Stomach (tissue), 9 donors: ENCODE data around the gene SP110. TPM values are rescaled to one million over a fixed set of nuclear protein-coding genes. Genes with fewer than 3 reads are reported as not detected.

Experiments used
- DNase-seq, 2 donors: peaks; one replicate each; pipeline versions ENCODE4 v3.0.0 to v3.0.0-alpha.2; 2013 to 2019
- H3K27ac ChIP-seq, 5 donors: fragments of 200-600 bp in 4 of 5; sonication (generic) in 4 of 5; one replicate each; pipeline ENCODE4 v1.5.1; 2013 to 2019; ENCODE audit warnings: mild to moderate bottlenecking in 1 of 5, moderate library complexity in 1 of 5
- H3K27me3 ChIP-seq, 3 donors: fragments of 200-600 bp; sonication (generic); one replicate each; pipeline ENCODE4 v1.5.1; 2017 to 2019; ENCODE audit warnings: mixed run types in 1 of 3
- H3K36me3 ChIP-seq, 4 donors: fragments of 200-600 bp; sonication (generic); 1 replicate in 3 of 4; 2 replicates in 1 of 4; pipeline ENCODE4 v1.5.1; 2016 to 2019
- H3K4me1 ChIP-seq, 4 donors: fragments of 200-600 bp; sonication (generic); one replicate each; pipeline ENCODE4 v1.5.1; 2016 to 2019
- H3K4me3 ChIP-seq, 4 donors: fragments of 200-600 bp; sonication (generic) in 3 of 4; one replicate each; pipeline ENCODE4 v1.5.1; 2016 to 2019; ENCODE audit warnings: mild to moderate bottlenecking in 1 of 4
- H3K9me3 ChIP-seq, 4 donors: fragments of 200-600 bp; sonication (generic); one replicate each; pipeline ENCODE4 v1.5.1; 2016 to 2019
- EP300 ChIP-seq: sonication (generic); formaldehyde crosslinking; IDR thresholded peaks from one replicate; pipeline ENCODE4 v1.6.1; 2017; ENCODE audit warnings: antibody characterized with exemption
- POLR2A ChIP-seq, 4 donors: fragments of 450-650 bp; IDR thresholded peaks; one replicate each; pipeline ENCODE4 v1.6.1; 2016; ENCODE audit warnings: antibody characterized with exemption in 4 of 4, control low read depth in 2 of 4, mild to moderate bottlenecking in 1 of 4, moderate library complexity in 1 of 4
- POLR2AphosphoS5 ChIP-seq, 3 donors: sonication (generic); formaldehyde crosslinking; IDR thresholded peaks; one replicate each; pipeline ENCODE4 v1.6.1; 2016; ENCODE audit warnings: antibody characterized with exemption in 3 of 3
- WGBS, 5 donors: extraction: QIAGEN DNeasy Blood & Tissue Kit in 3 of 5; methylation state at CpG; one replicate each; pipeline versions ENCODE4 v1.1.5 to v1.1.7; 2013 to 2018; 5-methylcytosine and 5-hydroxymethylcytosine counted together
- intact Hi-C: fragments of 100-400 bp; cut with DNase I; formaldehyde crosslinking; loops from one replicate; pipeline ENCODE4 v1.15.1; 2023; ENCODE audit warnings: low total_unique reads
- polyA plus RNA-seq, 3 donors: library from polyadenylated mRNA; stranded (reverse); fragments of 200-250 nt; gene quantifications; one replicate each; pipeline ENCODE4 v1.2.3, GENCODE V29; 2013
- total RNA-seq, 5 donors: library from RNA; depleted of rRNA; stranded (reverse); fragments of >200 nt; gene quantifications; one replicate each; pipeline versions ENCODE4 v1.1.0 to v1.2.3, GENCODE V29; 2014 to 2016
- TF ChIP-seq, protein P1 (sequence below), 7 experiments: fragments of 450-650 bp in 4 of 7; fragments of 200-600 bp in 3 of 7; sonication (generic) in 3 of 7; IDR thresholded peaks; one replicate each; pipeline ENCODE4 v1.5.1; 2016 to 2019; ENCODE audit warnings: antibody characterized with exemption in 7 of 7, control low read depth in 2 of 7, mild to moderate bottlenecking in 1 of 7
- donor health status: healthy with polysubstance abuse.
- donor health status: Bipolar disorder and iron deficiency.
- donor health status: healthy.

The SP110 gene
- total and polyA plus RNA-seq, 8 donors = 4.6 to 40.4 (median 14.1) TPM

- intact Hi-C loops = no loop called here
- no peaks in the 10 kb centered on the region for H3K36me3 ChIP-seq
- peaks cover 0 to 15% (median 0%) of the 10 kb centered on the region in 4 donors for H3K9me3 ChIP-seq
- TF ChIP-seq, protein P1, sequence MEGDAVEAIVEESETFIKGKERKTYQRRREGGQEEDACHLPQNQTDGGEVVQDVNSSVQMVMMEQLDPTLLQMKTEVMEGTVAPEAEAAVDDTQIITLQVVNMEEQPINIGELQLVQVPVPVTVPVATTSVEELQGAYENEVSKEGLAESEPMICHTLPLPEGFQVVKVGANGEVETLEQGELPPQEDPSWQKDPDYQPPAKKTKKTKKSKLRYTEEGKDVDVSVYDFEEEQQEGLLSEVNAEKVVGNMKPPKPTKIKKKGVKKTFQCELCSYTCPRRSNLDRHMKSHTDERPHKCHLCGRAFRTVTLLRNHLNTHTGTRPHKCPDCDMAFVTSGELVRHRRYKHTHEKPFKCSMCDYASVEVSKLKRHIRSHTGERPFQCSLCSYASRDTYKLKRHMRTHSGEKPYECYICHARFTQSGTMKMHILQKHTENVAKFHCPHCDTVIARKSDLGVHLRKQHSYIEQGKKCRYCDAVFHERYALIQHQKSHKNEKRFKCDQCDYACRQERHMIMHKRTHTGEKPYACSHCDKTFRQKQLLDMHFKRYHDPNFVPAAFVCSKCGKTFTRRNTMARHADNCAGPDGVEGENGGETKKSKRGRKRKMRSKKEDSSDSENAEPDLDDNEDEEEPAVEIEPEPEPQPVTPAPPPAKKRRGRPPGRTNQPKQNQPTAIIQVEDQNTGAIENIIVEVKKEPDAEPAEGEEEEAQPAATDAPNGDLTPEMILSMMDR (IDR thresholded peaks at IDR 0.05) = no peak
- TF ChIP-seq EP300 (no peak), POLR2A (IDR thresholded peaks at IDR 0.05) (no peak), POLR2AphosphoS5 (IDR thresholded peaks at IDR 0.05) (no peak)
- DNase-seq = no peak
- no peaks in the 10 kb centered on the region for H3K4me1 ChIP-seq
- no peak overlapping the region for H3K4me3 ChIP-seq
- 50 to 55% (median 52%) methylated on average over 4 of the region's 4 CpGs for WGBS, 5 donors
- no peaks in the 10 kb centered on the region for H3K27me3 ChIP-seq
- H3K27ac ChIP-seq = no peak overlapping the region
Observed at GRCh38 chr2:230135130-230135525, 84.7 kb downstream of the SP110 start.

- WGBS, 5 donors = 59 to 76% (median 63%) methylated on average over 1 of the region's 1 CpG
- peak in 1 of 2 donors; percentile 24 for DNase-seq
- Histone ChIP-seq H3K4me1 (no peaks in the 10 kb centered on the region), H3K27ac (no peak overlapping the region), H3K4me3 (no peak overlapping the region), H3K9me3 (peaks cover 0 to 15% (median 0%) of the 10 kb centered on the region in 4 donors), H3K27me3 (no peaks in the 10 kb centered on the region), H3K36me3 (no peaks in the 10 kb centered on the region)
- TF ChIP-seq POLR2AphosphoS5 (IDR thresholded peaks at IDR 0.05) (no peak), POLR2A (IDR thresholded peaks at IDR 0.05) (no peak), EP300 (no peak)
- TF ChIP-seq, protein P1 (IDR thresholded peaks at IDR 0.05) = no peak
- intact Hi-C loops = no loop called here
Observed at GRCh38 chr2:230134496-230135129, 85.2 kb downstream of the SP110 start.

DNA sequence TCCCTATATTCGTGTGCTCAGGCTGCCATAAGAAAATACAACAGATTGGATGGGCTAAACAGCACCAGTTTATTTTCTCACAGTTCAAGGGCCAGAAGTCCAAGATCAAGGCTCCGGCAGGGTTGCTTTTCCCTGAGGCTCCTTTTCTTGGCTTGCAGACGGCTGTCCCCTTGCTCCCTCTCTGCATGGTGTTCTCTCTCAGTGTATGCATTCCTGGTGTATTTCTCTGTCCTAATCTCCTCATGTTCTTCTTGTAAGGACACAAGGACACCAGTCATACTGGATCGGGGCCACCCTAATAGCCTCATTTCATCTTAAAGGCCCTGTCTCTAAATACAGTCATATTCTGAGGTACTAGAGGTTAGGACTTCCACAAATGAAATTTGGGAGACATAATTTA, 88.4 kb downstream of the SP110 start:
- no peak for DNase-seq
- peaks cover 0 to 8% (median 0%) of the 10 kb centered on the region in 4 donors for H3K4me1 ChIP-seq
- H3K9me3 ChIP-seq = peaks cover 0 to 15% (median 0%) of the 10 kb centered on the region in 4 donors
- WGBS, 5 donors = 46 to 84% (median 74%) methylated on average over 4 of the region's 4 CpGs
- intact Hi-C loops = no loop called here
- no peaks in the 10 kb centered on the region for H3K27me3 ChIP-seq
- H3K27ac ChIP-seq = peak overlapping the region; percentile 47 to 73 (median 70)
- H3K36me3 ChIP-seq = no peaks in the 10 kb centered on the region
- TF ChIP-seq POLR2AphosphoS5 (IDR thresholded peaks at IDR 0.05) (no peak), POLR2A (IDR thresholded peaks at IDR 0.05) (no peak), EP300 (no peak)
- TF ChIP-seq, protein P1 (IDR thresholded peaks at IDR 0.05) = no peak
- no peak overlapping the region for H3K4me3 ChIP-seq

DNA sequence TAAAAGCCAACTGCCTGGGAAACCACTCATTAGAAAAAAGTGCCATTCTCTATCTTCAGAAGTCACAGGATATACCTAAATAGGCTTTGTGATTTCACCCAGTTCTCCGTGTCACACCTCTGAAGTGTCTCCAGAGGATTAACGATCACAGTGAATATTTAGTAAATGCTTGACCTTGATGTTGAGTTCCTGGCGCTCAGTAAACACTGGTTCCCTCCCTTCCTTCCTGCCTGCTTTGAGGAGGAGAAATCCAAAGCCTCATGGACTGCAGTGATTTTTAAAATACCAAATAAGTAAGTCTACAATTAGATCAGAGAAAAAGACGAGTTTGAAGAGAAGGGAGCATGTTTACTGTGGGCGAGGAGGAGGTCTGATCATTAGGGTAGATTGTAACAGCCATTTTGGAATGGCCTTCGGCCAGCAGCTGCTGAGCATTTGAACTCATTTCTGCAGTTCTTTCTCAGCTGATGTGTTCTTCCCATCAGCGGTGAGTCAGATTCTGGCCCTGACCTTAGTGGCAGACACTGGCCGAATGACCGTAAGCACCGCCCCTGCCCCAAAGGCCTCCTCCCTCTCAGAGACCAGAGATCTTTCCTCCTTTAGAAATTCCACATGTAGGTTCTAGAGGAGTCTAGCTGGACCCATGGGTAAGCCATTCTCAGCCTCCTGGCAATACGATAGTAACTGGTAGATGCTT, 89.0 kb downstream of the SP110 start:
- Histone ChIP-seq H3K27ac (peak overlapping the region; percentile 47 to 73 (median 70)), H3K9me3 (peaks cover 0 to 15% (median 0%) of the 10 kb centered on the region in 4 donors), H3K4me1 (peaks cover 0 to 8% (median 0%) of the 10 kb centered on the region in 4 donors), H3K27me3 (no peaks in the 10 kb centered on the region), H3K4me3 (no peak overlapping the region), H3K36me3 (no peaks in the 10 kb centered on the region)
- WGBS, 5 donors = 45 to 60% (median 52%) methylated on average over 11 of the region's 11 CpGs
- intact Hi-C loops = no loop called here
- no peak for TF ChIP-seq POLR2A (IDR thresholded peaks at IDR 0.05)
- peak in 1 of 3 donors; percentile 16 for TF ChIP-seq POLR2AphosphoS5 (IDR thresholded peaks at IDR 0.05)
- peak; percentile 25 for TF ChIP-seq EP300
- TF ChIP-seq, protein P1 (IDR thresholded peaks at IDR 0.05) = no peak
- peak in 1 of 2 donors; percentile 54 for DNase-seq
